ENCODE results near the gene HPCAL1.
"Not testable (repeated sequence)": the region's sequence is repeated elsewhere in the genome, so short reads cannot be mapped to it uniquely, and the experiment has no call there.

DNA sequence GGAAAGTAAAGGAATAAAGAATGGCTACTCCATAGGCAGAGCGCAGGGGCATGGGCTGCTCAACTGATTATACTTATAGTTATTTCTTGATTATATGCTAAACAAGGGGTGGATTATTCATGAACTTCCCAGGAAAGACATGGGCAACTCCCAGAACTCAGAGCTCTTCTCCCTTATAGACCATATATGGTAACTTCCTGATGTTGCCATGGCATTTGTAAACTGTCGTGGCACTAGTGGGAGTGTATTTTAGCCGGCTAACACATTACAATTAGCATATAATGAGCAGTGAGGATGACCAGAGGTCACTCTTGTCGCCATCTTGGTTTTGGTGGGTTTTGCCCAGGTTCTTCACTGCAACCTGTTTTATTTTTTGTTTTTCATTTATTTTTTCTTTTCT is 7.1 kb upstream of the HPCAL1 start:
- TF ChIP-seq, protein P1, sequence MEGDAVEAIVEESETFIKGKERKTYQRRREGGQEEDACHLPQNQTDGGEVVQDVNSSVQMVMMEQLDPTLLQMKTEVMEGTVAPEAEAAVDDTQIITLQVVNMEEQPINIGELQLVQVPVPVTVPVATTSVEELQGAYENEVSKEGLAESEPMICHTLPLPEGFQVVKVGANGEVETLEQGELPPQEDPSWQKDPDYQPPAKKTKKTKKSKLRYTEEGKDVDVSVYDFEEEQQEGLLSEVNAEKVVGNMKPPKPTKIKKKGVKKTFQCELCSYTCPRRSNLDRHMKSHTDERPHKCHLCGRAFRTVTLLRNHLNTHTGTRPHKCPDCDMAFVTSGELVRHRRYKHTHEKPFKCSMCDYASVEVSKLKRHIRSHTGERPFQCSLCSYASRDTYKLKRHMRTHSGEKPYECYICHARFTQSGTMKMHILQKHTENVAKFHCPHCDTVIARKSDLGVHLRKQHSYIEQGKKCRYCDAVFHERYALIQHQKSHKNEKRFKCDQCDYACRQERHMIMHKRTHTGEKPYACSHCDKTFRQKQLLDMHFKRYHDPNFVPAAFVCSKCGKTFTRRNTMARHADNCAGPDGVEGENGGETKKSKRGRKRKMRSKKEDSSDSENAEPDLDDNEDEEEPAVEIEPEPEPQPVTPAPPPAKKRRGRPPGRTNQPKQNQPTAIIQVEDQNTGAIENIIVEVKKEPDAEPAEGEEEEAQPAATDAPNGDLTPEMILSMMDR (IDR thresholded peaks at IDR 0.05; ENCODE audit: insufficient read depth, low read depth, low read length): not testable (repeated sequence)
- not testable (repeated sequence) for TF ChIP-seq EZH2 (IDR thresholded peaks at IDR 0.05; ENCODE audit: insufficient read depth, low read length)
